ENCODE results near the gene LZTR1. TPM values are rescaled to one million over a fixed set of nuclear protein-coding genes. Genes with fewer than 3 reads are reported as not detected.

The LZTR1 gene
- total RNA-seq, 2 donors from 2014 or later = 31.6 to 61.7 TPM

DNA sequence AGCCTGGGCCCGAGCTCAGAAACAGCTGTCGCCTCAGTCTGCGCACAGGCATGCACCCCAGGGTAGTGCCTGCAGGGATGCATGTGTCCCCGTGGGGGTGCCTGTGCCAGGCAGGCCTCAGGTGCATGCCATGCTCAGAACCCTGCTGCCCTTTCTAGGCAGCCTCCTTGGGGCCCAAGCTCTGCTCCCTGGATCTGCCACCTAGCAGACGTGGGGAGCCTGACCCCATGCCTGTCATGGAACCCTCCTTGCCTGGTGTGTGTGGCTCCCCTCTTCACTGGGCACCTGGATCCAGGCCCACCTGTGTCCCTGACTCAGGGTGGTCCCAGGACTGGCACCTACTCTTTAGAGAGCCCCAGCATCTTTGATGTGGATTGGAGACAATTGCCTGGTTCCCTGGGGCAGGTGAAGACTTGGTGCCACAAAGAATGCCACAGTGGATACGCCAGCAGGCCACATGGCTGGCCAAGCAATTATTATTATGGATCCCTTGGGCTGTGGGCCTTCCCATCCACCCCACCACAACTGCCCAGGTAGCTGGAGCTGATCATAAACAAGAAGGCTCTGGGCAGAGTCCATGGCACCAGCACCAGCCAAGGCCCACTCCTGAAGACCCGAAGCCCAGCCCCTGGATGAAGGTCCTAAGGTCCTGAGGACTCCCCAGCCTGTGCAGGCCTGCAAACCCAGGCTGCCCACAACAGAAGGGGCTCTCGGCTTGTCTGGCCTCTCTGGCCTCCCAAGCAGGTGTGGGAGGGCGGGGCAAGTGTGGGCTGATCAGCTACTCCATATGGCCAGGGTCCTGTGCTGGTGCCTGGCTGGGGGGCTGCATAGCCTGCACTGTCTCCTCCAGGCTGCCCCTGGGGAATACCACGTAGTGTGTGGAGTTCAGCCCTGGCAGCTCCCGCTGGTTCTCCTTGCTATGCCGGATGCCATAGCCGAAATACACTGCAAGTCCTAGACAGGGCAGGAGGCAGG lies 46.5 kb downstream of the LZTR1 start:
- H3K9ac ChIP-seq (ENCODE audit: low read depth in 2 of 2, low read length in 2 of 2) = no peak overlapping the region
- peaks cover 13% of the 10 kb centered on the region for H3K27me3 ChIP-seq
- intact Hi-C loops (cut with DNase I) = no loop called here
- H3K27ac ChIP-seq = no peak overlapping the region
- DNase-seq = no peak
- no peaks in the 10 kb centered on the region for H3K9me3 ChIP-seq
- no peak overlapping the region for H3K4me3 ChIP-seq
- TF ChIP-seq, protein P1, sequence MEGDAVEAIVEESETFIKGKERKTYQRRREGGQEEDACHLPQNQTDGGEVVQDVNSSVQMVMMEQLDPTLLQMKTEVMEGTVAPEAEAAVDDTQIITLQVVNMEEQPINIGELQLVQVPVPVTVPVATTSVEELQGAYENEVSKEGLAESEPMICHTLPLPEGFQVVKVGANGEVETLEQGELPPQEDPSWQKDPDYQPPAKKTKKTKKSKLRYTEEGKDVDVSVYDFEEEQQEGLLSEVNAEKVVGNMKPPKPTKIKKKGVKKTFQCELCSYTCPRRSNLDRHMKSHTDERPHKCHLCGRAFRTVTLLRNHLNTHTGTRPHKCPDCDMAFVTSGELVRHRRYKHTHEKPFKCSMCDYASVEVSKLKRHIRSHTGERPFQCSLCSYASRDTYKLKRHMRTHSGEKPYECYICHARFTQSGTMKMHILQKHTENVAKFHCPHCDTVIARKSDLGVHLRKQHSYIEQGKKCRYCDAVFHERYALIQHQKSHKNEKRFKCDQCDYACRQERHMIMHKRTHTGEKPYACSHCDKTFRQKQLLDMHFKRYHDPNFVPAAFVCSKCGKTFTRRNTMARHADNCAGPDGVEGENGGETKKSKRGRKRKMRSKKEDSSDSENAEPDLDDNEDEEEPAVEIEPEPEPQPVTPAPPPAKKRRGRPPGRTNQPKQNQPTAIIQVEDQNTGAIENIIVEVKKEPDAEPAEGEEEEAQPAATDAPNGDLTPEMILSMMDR (IDR thresholded peaks at IDR 0.05) = no peak
- no peaks in the 10 kb centered on the region for H3K36me3 ChIP-seq
- H3K4me1 ChIP-seq = no peaks in the 10 kb centered on the region

DNA sequence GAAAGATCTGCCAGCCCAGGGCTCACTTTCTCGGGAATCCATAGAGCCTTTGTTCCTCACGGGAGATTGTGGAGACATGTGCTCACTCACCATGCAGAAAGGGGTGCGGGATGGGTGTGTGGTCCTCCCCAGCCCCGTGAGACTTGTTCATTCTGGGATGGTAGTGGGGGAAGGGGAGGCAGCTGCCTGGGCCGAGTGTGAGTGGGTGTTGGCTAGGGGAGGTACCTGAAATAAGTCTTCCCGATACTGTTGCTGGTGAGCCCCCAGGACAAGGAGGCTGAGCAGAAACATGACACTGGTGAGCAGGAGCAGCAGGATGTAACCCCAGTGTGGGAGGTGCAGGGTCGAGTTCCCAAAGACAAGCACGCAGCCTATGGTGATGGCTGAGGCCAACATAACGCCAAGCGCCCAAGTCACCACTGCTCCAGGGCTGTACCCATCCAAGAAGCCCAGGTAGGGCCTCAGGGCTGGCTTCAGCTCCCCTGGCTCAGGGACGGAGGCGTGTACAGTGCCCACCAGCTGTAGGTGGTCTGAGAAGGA lies 47.5 kb downstream of the LZTR1 start:
- intact Hi-C loops (cut with DNase I) = no loop called here
- Histone ChIP-seq H3K9me3 (no peaks in the 10 kb centered on the region), H3K27ac (no peak overlapping the region), H3K4me3 (no peak overlapping the region), H3K9ac (ENCODE audit: low read depth in 2 of 2, low read length in 2 of 2) (no peak overlapping the region), H3K4me1 (no peaks in the 10 kb centered on the region), H3K36me3 (no peaks in the 10 kb centered on the region), H3K27me3 (peaks cover 13% of the 10 kb centered on the region)
- no peak for DNase-seq
- TF ChIP-seq, protein P1 (IDR thresholded peaks at IDR 0.05) = no peak

DNA sequence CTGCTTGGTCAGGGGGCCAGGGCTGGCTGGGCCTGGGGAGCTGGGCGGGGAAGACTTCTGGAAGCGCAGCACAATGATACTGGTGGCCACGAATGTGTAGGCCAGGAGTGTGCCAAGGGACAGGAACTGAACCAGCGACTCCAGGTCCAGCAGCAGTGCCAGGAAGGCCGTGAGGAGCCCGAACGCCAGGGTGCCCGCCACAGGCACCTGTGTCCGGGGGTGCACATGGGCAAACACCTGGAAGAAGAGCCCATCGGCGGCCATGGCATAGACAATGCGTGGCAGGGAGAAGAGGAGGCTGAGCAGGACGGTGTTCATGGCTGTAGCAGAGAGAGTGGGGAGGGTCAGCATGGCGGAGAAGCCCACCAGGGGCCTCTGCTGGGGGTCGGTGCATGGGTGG lies 47.9 kb downstream of the LZTR1 start:
- Histone ChIP-seq H3K27me3 (peaks cover 13% of the 10 kb centered on the region), H3K9me3 (no peaks in the 10 kb centered on the region), H3K27ac (no peak overlapping the region), H3K4me1 (no peaks in the 10 kb centered on the region), H3K9ac (ENCODE audit: low read depth in 2 of 2, low read length in 2 of 2) (no peak overlapping the region), H3K4me3 (no peak overlapping the region), H3K36me3 (no peaks in the 10 kb centered on the region)
- intact Hi-C loops (cut with DNase I) = no loop called here
- TF ChIP-seq, protein P1 (IDR thresholded peaks at IDR 0.05) = no peak
- DNase-seq = no peak

DNA sequence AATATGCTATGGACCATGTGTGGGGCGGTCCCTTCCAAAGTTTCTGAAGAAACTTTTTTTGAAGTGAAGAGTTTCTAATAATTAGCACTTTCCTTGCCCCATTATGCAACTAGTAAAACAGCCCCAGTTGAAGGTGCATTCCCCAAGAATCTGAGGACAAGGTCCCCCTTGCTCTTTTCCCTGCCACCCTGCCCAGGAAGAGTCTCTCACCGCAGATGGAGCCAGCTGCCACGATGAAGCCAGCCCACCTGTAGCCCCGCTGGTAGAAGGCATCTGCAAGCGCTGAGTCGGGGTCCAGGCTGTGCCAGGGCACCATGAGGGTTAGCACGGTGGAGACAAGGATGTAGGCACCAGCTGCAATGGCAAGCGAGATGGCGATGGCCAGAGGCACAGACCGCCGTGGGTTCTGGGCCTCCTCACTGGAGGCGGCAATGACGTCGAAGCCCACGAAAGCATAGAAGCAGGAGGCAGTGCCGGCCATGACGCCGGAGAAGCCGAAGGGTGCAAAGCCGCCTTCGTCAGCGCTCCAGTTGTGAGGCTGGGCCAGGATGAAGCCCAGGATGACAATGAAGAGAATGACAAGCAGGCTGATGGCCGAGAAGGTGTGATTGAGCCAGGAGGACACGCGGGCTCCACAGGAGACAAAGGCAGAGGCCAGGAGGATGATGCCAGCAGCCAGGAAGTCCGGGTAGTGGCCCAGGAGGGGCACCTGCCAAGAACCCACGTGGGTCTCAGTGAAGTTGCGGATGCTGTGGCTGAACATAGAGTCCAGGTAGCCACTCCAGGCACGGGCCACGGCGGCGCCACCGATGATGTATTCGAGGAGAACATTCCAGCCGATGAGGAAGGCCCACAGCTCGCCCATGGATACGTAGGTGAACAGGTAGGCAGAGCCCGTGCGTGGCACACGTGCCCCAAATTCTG lies 48.8 kb downstream of the LZTR1 start:
- no peaks in the 10 kb centered on the region for H3K9me3 ChIP-seq
- intact Hi-C loops (cut with DNase I) = no loop called here
- H3K27ac ChIP-seq = no peak overlapping the region
- DNase-seq = no peak
- no peak overlapping the region for H3K9ac ChIP-seq (ENCODE audit: low read depth in 2 of 2, low read length in 2 of 2)
- H3K4me3 ChIP-seq = no peak overlapping the region
- H3K36me3 ChIP-seq = no peaks in the 10 kb centered on the region
- TF ChIP-seq, protein P1 (IDR thresholded peaks at IDR 0.05) = no peak
- H3K27me3 ChIP-seq = peaks cover 13% of the 10 kb centered on the region
- H3K4me1 ChIP-seq = no peaks in the 10 kb centered on the region

DNA sequence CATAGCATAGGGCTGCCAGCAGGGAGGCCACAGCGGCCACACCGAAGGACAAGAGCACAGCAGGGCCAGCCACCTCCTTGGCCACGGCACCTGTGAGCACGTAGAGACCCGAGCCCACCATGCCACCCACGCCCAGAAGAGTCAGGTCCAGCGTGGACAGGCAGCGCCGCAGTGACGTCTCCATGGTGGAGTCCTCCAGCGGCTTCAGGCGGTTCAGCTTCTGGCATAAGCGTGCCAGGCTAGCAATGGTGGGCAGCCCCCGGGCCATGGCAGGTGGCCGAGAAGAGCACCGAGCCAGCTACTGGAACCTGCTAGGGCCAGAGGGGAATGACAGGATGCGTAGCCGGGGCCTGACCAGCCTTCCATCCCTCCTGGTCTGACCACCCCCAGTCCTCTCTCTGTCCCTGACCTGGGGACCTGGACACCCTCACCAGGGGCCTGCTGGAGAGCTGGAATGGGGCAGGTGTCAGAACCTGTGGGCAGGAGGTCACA lies 49.5 kb downstream of the LZTR1 start:
- intact Hi-C loops (cut with DNase I) = no loop called here

More for the DNA sequence above, 49.5 kb downstream of the LZTR1 start:
- H3K27ac ChIP-seq = no peak overlapping the region
- peak overlapping the region; percentile 29 for H3K4me3 ChIP-seq
- peak overlapping the region in 1 of 2 donors; percentile 1 for H3K9ac ChIP-seq (ENCODE audit: low read depth in 2 of 2, low read length in 2 of 2)
- no peak for DNase-seq
- TF ChIP-seq, protein P1 (IDR thresholded peaks at IDR 0.05) = no peak
- peaks cover 13% of the 10 kb centered on the region for H3K27me3 ChIP-seq
- H3K36me3 ChIP-seq = no peaks in the 10 kb centered on the region
- H3K4me1 ChIP-seq = no peaks in the 10 kb centered on the region
- no peaks in the 10 kb centered on the region for H3K9me3 ChIP-seq
